Neural cell (in vitro differentiated cells): ENCODE results near the gene ACLY. TPM values are rescaled to one million over a fixed set of nuclear protein-coding genes. Genes with fewer than 3 reads are reported as not detected.

Source experiments
- H2AFZ ChIP-seq: fragments of 200-600, 300-800 bp; sonication (generic), shearing (Covaris generic); 2 replicates; pipeline ENCODE4 v1.6.0; 2014; ENCODE audit warnings: low read depth, mild to moderate bottlenecking, antibody characterized with exemption, low read length, moderate library complexity
- H3F3A ChIP-seq: fragments of 200-600 bp; shearing (Covaris generic); 2 replicates; pipeline ENCODE4 v1.6.1; 2016; ENCODE audit warnings: mild to moderate bottlenecking, moderate library complexity, mixed read lengths, antibody characterized with exemption, low read length; ENCODE audit not compliant: insufficient read depth, poor library complexity, severe bottlenecking
- H3K27ac ChIP-seq: fragments of 200-600, 300-800 bp; sonication (generic), shearing (Covaris generic); 2 replicates; pipeline ENCODE4 v1.5.1; 2014; ENCODE audit warnings: mild to moderate bottlenecking, low read length, moderate library complexity
- H3K27me3 ChIP-seq: fragments of 300-800, 200-600 bp; sonication (generic), shearing (Covaris generic); 2 replicates; pipeline ENCODE4 v1.6.0; 2014; ENCODE audit warnings: mild to moderate bottlenecking, low read depth, low read length, moderate library complexity; ENCODE audit not compliant: insufficient read depth
- H3K36me3 ChIP-seq: fragments of 300-800, 200-600 bp; sonication (generic), shearing (Covaris generic); 2 replicates; pipeline ENCODE4 v1.5.1; 2014; ENCODE audit warnings: mild to moderate bottlenecking, antibody characterized with exemption, low read length, moderate library complexity; ENCODE audit not compliant: insufficient read depth
- H3K4me2 ChIP-seq: fragments of 300-800, 200-600 bp; sonication (generic), shearing (Covaris generic); 2 replicates; pipeline ENCODE4 v1.6.0; 2014; ENCODE audit warnings: mild to moderate bottlenecking, low read length
- H3K4me3 ChIP-seq: fragments of 300-800, 200-600 bp; sonication (generic), shearing (Covaris generic); 2 replicates; pipeline ENCODE4 v1.5.1; 2014; ENCODE audit warnings: mild to moderate bottlenecking, low read length, moderate library complexity
- H3K79me2 ChIP-seq: fragments of 200-600 bp; shearing (Covaris generic); replicated peaks from 2 replicates; pipeline ENCODE4 v1.6.0; 2014; ENCODE audit warnings: mild to moderate bottlenecking, low read length, moderate library complexity; ENCODE audit not compliant: insufficient read depth
- H3K9ac ChIP-seq: fragments of 300-800, 200-600 bp; sonication (generic), shearing (Covaris generic); 2 replicates; pipeline ENCODE4 v1.6.1; 2016; ENCODE audit warnings: mild to moderate bottlenecking, low read length, mixed read lengths
- H3K9me2 ChIP-seq: fragments of 200-600 bp; shearing (Covaris generic); 2 replicates; pipeline ENCODE4 v1.6.1; 2016; ENCODE audit warnings: mild to moderate bottlenecking, low read length, mixed read lengths; ENCODE audit not compliant: insufficient read depth
- H3K9me3 ChIP-seq: fragments of 200-600, 300-800 bp; sonication (generic), shearing (Covaris generic); 2 replicates; pipeline ENCODE4 v1.6.1; 2016; ENCODE audit warnings: mild to moderate bottlenecking, mixed run types, low read length, moderate library complexity, mixed read lengths
- H4K20me1 ChIP-seq: fragments of 200-600 bp; shearing (Covaris generic); 2 replicates; pipeline ENCODE4 v1.6.1; 2016; ENCODE audit warnings: mild to moderate bottlenecking, mixed run types; ENCODE audit not compliant: insufficient read depth
- CTCF ChIP-seq: fragments of 450-650 bp; IDR thresholded peaks from 2 replicates; pipeline ENCODE4 v1.5.1; 2014; ENCODE audit warnings: antibody characterized with exemption, mild to moderate bottlenecking, moderate library complexity; ENCODE audit not compliant: poor library complexity, severe bottlenecking
- EP300 ChIP-seq: fragments of 450-650 bp; conservative IDR thresholded peaks from 2 replicates; pipeline ENCODE4 v1.6.1; 2014; ENCODE audit warnings: antibody characterized with exemption, mild to moderate bottlenecking, moderate library complexity; ENCODE audit not compliant: poor library complexity, severe bottlenecking
- EZH2 ChIP-seq: fragments of 200-600, 300-800 bp; shearing (Covaris generic), sonication (generic); IDR thresholded peaks from 2 replicates; pipeline ENCODE4 v1.6.1; 2014; ENCODE audit warnings: antibody characterized with exemption, low read length, borderline replicate concordance, mild to moderate bottlenecking; ENCODE audit not compliant: insufficient read depth, poor library complexity, severe bottlenecking
- MXI1 ChIP-seq: fragments of 450-650 bp; conservative IDR thresholded peaks from 2 replicates; pipeline ENCODE4 v1.6.1; 2014; ENCODE audit warnings: antibody characterized with exemption, mild to moderate bottlenecking; ENCODE audit not compliant: poor library complexity, severe bottlenecking
- POLR2AphosphoS5 ChIP-seq: IDR thresholded peaks from 2 replicates; pipeline ENCODE4 v1.6.1; 2012
- RAD21 ChIP-seq: fragments of 450-650 bp; conservative IDR thresholded peaks from 2 replicates; pipeline ENCODE4 v1.6.1; 2014; ENCODE audit warnings: antibody characterized with exemption, mild to moderate bottlenecking, moderate library complexity
- REST ChIP-seq: IDR thresholded peaks from 2 replicates; pipeline ENCODE4 v1.6.1; 2012; ENCODE audit warnings: borderline replicate concordance
- SMC3 ChIP-seq: fragments of 450-650 bp; conservative IDR thresholded peaks from 2 replicates; pipeline ENCODE4 v1.6.1; 2014; ENCODE audit warnings: antibody characterized with exemption, mild to moderate bottlenecking, moderate library complexity; ENCODE audit not compliant: poor library complexity
- TAF1 ChIP-seq: IDR thresholded peaks from 2 replicates; pipeline ENCODE4 v1.6.1; 2012; ENCODE audit warnings: low read depth
- polyA plus RNA-seq: library from polyadenylated mRNA; depleted of rRNA; stranded (reverse); fragments of >200 nt; gene quantifications from 2 replicates; pipeline ENCODE4 v1.2.3, GENCODE V29; 2014

Gene ACLY
- polyA plus RNA-seq, 1 donor from 2014 or later, result 136 TPM

GRCh38 chr17:41943492-41943891, 24.7 kb upstream of the ACLY start:
- no peaks in the 10 kb centered on the region for H3K9me3 ChIP-seq
- no peaks in the 10 kb centered on the region for H3K27me3 ChIP-seq
- H2AFZ ChIP-seq, result no peak overlapping the region
- no peaks in the 10 kb centered on the region for H3K36me3 ChIP-seq
- no peaks in the 10 kb centered on the region for H4K20me1 ChIP-seq
- H3K9me2 ChIP-seq, result no peaks in the 10 kb centered on the region
- H3K4me3 ChIP-seq, result no peak overlapping the region
- H3K79me2 ChIP-seq, result no peaks in the 10 kb centered on the region
- H3K27ac ChIP-seq, result no peak overlapping the region
- no peak overlapping the region for H3K4me2 ChIP-seq
- no peak overlapping the region for H3K9ac ChIP-seq
- TF ChIP-seq EZH2, result no peak
- no peak for TF ChIP-seq MXI1
- TF ChIP-seq EP300, result no peak
- no peak for TF ChIP-seq SMC3
- no peak for TF ChIP-seq CTCF
- no peak for TF ChIP-seq RAD21
- TF ChIP-seq POLR2AphosphoS5, result no peak
- TF ChIP-seq REST, result no peak
- no peak for TF ChIP-seq TAF1
- no peaks in the 10 kb centered on the region for H3F3A ChIP-seq

- H2AFZ ChIP-seq, result no peak overlapping the region
- TF ChIP-seq RAD21 (no peak), EP300 (no peak), REST (no peak), EZH2 (no peak), CTCF (no peak), POLR2AphosphoS5 (no peak), SMC3 (no peak), MXI1 (no peak), TAF1 (no peak)
- H3K9ac ChIP-seq, result no peak overlapping the region
- H3K4me3 ChIP-seq, result no peak overlapping the region
- H3K36me3 ChIP-seq, result no peaks in the 10 kb centered on the region
- H3K27ac ChIP-seq, result no peak overlapping the region
- H3K9me2 ChIP-seq, result no peaks in the 10 kb centered on the region
- no peaks in the 10 kb centered on the region for H4K20me1 ChIP-seq
- no peaks in the 10 kb centered on the region for H3K79me2 ChIP-seq
- H3K4me2 ChIP-seq, result no peak overlapping the region
- no peaks in the 10 kb centered on the region for H3K27me3 ChIP-seq
- H3K9me3 ChIP-seq, result no peaks in the 10 kb centered on the region
- H3F3A ChIP-seq, result no peaks in the 10 kb centered on the region
Observed at GRCh38 chr17:41942626-41943373, 24.0 kb upstream of the ACLY start.
